Myocyte (in vitro differentiated cells): ENCODE measurements around the gene GGA3. TPM values are rescaled to one million over a fixed set of nuclear protein-coding genes. Genes with fewer than 3 reads are reported as not detected.
"Not testable (repeated sequence)": the region's sequence is repeated elsewhere in the genome, so short reads cannot be mapped to it uniquely, and the experiment has no call there.

ENCODE experiments used
- DNase-seq: peaks from one replicate; pipeline ENCODE4 v3.0.0-alpha.2; 2012; ENCODE audit warnings: low read depth
- total RNA-seq: library from RNA; depleted of rRNA; stranded (reverse); fragments of >200 nt; gene quantifications from 2 replicates; pipeline ENCODE4 v1.2.3, GENCODE V29; 2014

The GGA3 gene
- total RNA-seq, 1 donor from 2014 or later, result 18.9 TPM

- no peak for DNase-seq
Measured at GRCh38 chr17:75227729-75228128, 33.7 kb downstream of the GGA3 start.

GRCh38 chr17:75225016-75225415 lies 36.4 kb downstream of the GGA3 start:
- DNase-seq, result no peak

- no peak for DNase-seq
Measured at GRCh38 chr17:75219815-75220214, 41.6 kb downstream of the GGA3 start.

GRCh38 chr17:75218131-75218530 lies 43.3 kb downstream of the GGA3 start:
- DNase-seq, result no peak

GRCh38 chr17:75209061-75209460 lies 52.3 kb downstream of the GGA3 start:
- DNase-seq, result no peak

- no peak for DNase-seq
Measured at GRCh38 chr17:75208161-75208560, 53.2 kb downstream of the GGA3 start.

GRCh38 chr17:75207760-75208159 lies 53.6 kb downstream of the GGA3 start:
- DNase-seq, result no peak

GRCh38 chr17:75207050-75207407 lies 54.4 kb downstream of the GGA3 start:
- not testable (repeated sequence) for DNase-seq

GRCh38 chr17:75205793-75206163 lies 55.6 kb downstream of the GGA3 start:
- no peak for DNase-seq

GRCh38 chr17:75205037-75205792 lies 56.2 kb downstream of the GGA3 start, which contains the start of gene NUP85:
NUP85 (plus strand) TSS chr17:75205679; CDS start chr17:75205762, 83 bp downstream.
- peak; percentile 93 for DNase-seq

GRCh38 chr17:75199886-75200618 lies 61.4 kb downstream of the GGA3 start:
- no peak for DNase-seq

- DNase-seq, result peak; percentile 26
Measured at GRCh38 chr17:75194879-75195278, 66.5 kb downstream of the GGA3 start.

- peak; percentile 13 for DNase-seq
Measured at GRCh38 chr17:75191584-75191983, 69.8 kb downstream of the GGA3 start.

- DNase-seq, result no peak
Measured at GRCh38 chr17:75188614-75189013, 72.8 kb downstream of the GGA3 start.

Other genes starting within 250 kb of the GGA3 start
- gene MRPL58, start 248.9 kb downstream of the GGA3 start, total RNA-seq, result 34.8 and 39.9 TPM in 2 replicates
- 278 and 305 TPM in 2 replicates for gene ATP5PD, start 214.6 kb downstream of the GGA3 start, total RNA-seq
- gene KCTD2, start 214.4 kb downstream of the GGA3 start, total RNA-seq, result 18.4 and 20.6 TPM in 2 replicates
- gene SLC16A5, start 173.7 kb downstream of the GGA3 start, total RNA-seq, result 0.88 and 1.6 TPM in 2 replicates
- gene ARMC7, start 151.6 kb downstream of the GGA3 start, total RNA-seq, result 3.6 and 4.4 TPM in 2 replicates
- gene NT5C, start 129.9 kb downstream of the GGA3 start, total RNA-seq, result 64.4 and 70.8 TPM in 2 replicates
- gene JPT1, start 107.1 kb downstream of the GGA3 start, total RNA-seq, result 469 and 635 TPM in 2 replicates
- 62.2 and 66.8 TPM in 2 replicates for gene SUMO2, start 78.6 kb downstream of the GGA3 start, total RNA-seq
- gene NUP85, start 55.9 kb downstream of the GGA3 start, total RNA-seq, result 20.1 and 26.1 TPM in 2 replicates
- 57.2 and 65.1 TPM in 2 replicates for gene MRPS7, start 273 bp upstream of the GGA3 start, total RNA-seq
- gene MIF4GD, start 9.6 kb upstream of the GGA3 start, total RNA-seq, result 8.7 and 9.9 TPM in 2 replicates
- 3.3 and 7.5 TPM in 2 replicates for gene SLC25A19, start 27.8 kb upstream of the GGA3 start, total RNA-seq
- gene GRB2, start 144.1 kb upstream of the GGA3 start, total RNA-seq, result 125 and 138 TPM in 2 replicates
- gene TMEM94, start 195.0 kb upstream of the GGA3 start, total RNA-seq, result 73.0 and 80.0 TPM in 2 replicates